SH-SY5Y (cell line): ENCODE data around the gene ESYT3.

ENCODE experiments used
- GATA2 ChIP-seq: IDR thresholded peaks from 2 replicates; pipeline ENCODE4 v1.6.1; 2011; ENCODE audit warnings: mild to moderate bottlenecking, low read depth, low read length
- GATA3 ChIP-seq: IDR thresholded peaks from 2 replicates; pipeline ENCODE4 v1.6.1; 2011; ENCODE audit warnings: low read depth, mild to moderate bottlenecking, low read length, moderate library complexity

The ESYT3 gene

DNA sequence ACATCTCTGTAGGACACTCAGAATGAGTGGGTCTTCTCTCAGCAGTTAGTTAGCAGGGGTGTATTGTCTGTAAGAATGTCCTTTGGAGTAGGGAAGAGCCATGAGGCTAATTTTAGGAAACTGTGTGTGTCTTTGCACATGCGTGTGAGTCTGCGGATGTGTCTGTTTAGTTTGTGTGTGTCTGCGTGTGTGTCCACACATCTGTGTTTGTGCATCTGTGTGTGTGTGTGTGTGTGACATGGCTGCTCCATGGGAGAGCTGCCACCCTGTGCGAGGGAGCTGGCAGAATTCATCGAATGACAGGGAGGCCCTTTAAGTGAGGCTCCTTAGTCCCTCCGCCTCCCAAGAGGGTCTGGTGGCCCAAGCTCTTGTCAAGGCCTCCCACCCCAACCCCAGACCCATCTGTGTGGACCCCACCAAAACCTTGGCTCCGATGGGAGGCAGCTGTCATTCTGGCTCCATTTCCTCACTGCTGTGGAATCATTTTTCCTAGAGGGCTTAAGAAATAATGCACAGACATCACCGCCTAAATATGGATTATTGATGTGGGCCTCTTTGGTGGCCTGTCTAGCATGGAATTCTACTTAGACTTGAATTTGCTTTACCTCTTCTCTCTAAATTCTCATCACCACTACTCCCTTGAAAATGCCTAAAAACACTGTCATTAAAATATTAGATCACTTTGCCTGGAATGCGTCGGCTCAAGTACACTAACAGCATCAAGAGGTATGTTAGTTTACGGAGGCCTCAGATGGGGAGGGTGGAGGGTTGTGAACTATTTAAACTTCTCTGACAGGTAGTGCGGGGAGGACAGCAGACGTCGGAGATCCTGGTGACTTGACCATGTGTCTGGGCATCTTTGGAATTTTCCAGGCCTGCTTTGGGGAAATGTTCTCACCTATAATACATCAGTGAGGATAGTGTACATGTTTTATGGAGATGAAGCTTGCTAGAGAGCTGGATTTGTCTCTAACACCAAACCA lies 9.4 kb downstream of the ESYT3 start:
- no peak for TF ChIP-seq GATA2
- TF ChIP-seq GATA3 = no peak

GRCh38 chr3:138445236-138445635 lies 10.8 kb downstream of the ESYT3 start:
- no peak for TF ChIP-seq GATA2
- TF ChIP-seq GATA3 = no peak

DNA sequence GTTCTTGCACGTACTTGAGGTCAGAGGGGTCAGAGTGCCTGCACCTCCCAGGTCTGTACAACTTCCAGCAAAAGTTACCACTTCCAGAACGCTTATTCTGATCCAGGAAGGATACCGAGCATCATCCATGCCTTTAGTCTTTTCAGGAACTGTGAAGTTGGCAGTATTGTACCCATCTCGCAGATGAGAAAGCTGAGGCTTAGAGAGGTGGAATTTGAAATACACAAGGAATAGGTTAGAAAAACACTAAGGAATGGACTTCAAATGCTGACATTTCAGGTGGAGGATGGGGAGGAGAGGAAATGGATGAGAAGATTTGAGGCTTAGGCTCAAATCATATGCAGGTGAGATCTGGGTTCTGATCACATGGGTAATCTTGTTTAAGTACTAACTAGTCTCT lies 11.2 kb downstream of the ESYT3 start:
- no peak for TF ChIP-seq GATA3
- no peak for TF ChIP-seq GATA2

GRCh38 chr3:138448631-138449030 lies 14.2 kb downstream of the ESYT3 start:
- TF ChIP-seq GATA2 (no peak), GATA3 (no peak)

- no peak for TF ChIP-seq GATA3
- TF ChIP-seq GATA2 = no peak
These were observed 15.1 kb downstream of the ESYT3 start for GRCh38 chr3:138449490-138449889.

GRCh38 chr3:138450181-138450580 lies 15.8 kb downstream of the ESYT3 start:
- no peak for TF ChIP-seq GATA2
- no peak for TF ChIP-seq GATA3

- TF ChIP-seq GATA2 (no peak), GATA3 (no peak)
These were observed 16.4 kb downstream of the ESYT3 start for GRCh38 chr3:138450704-138451424.

- TF ChIP-seq GATA2 (no peak), GATA3 (no peak)
These were observed 17.3 kb downstream of the ESYT3 start for GRCh38 chr3:138451595-138452162.

DNA sequence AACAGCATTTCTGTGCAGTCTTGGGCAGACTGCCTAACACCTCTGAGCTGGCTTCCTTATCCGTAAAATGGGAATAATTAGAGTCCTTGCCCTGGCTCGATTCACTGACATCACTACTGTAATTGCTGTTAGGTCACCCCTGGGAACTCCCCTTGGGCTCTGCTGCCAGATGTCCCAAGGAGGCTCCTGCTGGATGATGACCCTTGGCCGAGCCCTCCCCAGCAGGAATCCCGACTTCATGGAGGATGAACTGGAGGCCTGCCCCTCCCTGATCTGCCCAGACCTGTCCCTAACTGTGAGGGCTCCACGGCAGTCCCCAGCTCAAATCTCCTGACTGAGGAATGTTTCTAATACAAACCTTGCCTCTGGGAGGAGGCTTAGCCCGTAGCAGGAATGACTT lies 18.0 kb downstream of the ESYT3 start:
- TF ChIP-seq GATA2 (no peak), GATA3 (no peak)

GRCh38 chr3:138455801-138456716 lies 21.6 kb downstream of the ESYT3 start:
- no peak for TF ChIP-seq GATA2
- no peak for TF ChIP-seq GATA3

DNA sequence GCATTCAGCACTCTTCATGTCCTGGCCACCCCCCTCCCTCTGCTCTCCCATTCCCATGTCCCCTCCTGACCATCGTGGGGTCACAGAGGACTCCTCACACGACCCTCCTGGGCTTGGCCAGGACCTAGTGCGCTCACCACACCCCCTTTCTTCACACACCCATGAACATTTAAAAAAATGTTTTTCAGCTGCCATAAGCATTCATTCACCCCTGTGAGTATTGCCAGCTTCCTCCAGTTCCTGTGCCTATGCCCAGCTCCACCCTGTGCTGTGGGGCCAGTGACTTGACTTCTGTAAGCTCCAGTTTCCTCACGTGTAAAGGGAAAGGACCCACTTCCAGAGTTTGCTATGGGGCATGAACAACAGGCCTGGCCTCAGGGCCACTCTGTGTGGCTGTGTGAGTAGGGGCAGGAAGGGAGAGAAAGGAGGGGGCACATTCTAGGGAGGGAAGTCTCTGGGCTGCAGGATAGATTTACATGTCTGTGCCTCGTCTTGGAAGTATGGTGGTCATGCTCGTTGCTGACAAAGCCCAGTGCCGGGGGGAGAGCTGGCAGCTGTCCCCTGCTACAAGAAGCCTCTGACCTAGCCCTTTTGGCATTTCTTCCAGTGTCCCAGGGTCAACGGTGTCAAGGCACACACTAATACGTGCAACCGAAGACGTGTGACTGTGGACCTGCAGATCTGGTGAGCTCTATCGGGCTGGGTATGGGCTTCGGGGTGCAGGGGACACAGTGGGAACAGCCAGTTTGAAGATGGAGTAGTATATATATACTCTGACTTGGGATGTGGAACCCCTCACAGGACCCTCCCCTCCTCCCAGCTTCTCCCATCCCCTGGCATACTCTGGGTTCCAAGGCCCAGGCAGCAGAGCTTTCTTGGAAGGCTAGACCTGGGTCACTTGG lies 22.8 kb downstream of the ESYT3 start:
- TF ChIP-seq GATA3 = no peak
- no peak for TF ChIP-seq GATA2

DNA sequence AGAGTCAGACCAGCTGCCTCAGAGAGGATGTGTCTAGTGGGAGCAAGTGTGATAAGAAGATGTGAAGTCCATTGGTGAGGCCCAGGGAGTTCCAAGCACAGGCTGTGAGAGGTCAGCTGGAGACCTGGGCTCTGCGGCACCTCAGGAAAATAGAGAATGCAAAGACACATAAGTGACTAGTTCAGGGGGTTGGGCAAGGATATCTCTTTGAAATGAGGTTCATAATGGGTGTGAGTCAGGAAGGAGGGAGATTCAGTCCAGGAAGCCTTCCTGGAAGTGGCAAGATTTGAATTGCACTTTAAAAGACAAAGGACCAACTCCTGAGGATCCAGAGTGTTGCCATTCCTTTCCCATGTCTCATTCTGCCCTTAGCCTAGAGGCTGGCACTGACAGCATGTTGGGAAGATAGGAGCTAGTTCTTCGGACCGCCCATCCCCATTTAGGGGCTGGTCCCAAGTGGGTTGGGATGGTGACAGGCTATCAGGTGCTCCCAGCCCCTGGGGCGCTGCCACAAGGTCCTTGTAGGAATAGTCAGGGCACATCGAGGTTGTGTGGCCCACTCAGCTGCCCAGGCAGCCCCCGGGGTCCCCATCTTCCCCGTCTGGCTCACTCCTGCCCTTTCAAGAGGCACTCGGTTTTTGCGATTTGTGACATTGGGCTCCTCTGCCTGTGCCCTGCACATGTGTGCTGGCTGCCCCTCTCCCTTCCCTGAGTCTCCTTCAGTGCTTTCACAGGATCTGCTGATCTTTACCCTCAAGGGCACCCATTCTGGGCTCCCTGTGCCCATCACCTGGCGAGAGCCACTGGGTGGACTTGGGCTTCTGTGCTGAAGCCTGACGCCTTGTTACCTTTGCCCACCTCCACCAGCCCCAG lies 23.7 kb downstream of the ESYT3 start:
- TF ChIP-seq GATA2 (no peak), GATA3 (no peak)
